SW 1271 (cell line): ENCODE data around the gene RAB31.
"Not testable (repeated sequence)": the region's sequence is repeated elsewhere in the genome, so short reads cannot be mapped to it uniquely, and the experiment has no call there.

ENCODE experiments used
- DNase-seq, 2 experiments: peaks; one replicate each; lab custom pipeline; 2025; lab: John Stamatoyannopoulos, UW

Gene RAB31

DNA sequence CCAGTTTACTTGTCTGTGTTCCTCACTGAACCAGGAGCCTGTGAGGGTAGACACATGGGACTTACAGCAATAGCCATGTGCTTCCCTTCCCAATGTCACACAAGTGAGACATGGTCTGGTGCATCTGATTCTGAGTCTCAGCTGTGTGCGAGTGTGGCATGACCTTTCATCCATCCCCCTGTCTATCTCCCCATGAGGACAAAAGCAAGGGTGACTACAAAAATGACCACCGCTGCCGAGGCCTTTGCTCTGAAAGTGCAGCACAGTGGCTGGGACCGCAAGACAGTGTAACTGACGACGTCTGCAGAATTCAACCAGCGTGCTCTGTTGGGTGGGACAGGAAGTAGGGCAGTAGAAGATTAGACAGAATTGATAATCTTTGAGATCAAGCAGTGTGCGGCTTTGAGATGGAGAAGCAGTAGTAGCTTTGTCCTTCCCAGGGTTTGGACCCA, 50.5 kb downstream of the RAB31 start:
- no peak for DNase-seq

DNA sequence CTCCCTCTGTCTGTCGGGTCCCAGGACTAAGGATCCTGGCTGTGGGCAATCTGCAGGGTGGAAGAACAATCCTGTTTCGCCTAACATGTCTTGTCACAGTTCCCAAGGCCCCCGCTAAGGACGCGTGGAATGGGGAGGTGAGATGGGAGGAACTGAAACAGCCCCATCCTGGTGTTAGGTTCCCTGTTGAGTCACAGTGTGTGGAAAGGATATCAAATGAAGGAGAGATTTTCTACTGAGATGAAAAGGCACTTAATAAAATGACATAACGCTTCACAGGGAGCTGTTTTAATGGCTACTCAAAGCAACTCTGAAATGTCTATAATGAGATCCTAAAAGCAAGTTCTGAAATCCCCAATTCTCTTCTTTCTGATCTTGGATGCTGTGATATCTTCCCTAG, 52.5 kb downstream of the RAB31 start:
- DNase-seq: no peak

- no peak for DNase-seq
These were observed 54.4 kb downstream of the RAB31 start for GRCh38 chr18:9762526-9762925.

GRCh38 chr18:9763157-9763556, 55.1 kb downstream of the RAB31 start:
- no peak for DNase-seq

- DNase-seq: no peak
These were observed 55.9 kb downstream of the RAB31 start for GRCh38 chr18:9764011-9764481.

DNA sequence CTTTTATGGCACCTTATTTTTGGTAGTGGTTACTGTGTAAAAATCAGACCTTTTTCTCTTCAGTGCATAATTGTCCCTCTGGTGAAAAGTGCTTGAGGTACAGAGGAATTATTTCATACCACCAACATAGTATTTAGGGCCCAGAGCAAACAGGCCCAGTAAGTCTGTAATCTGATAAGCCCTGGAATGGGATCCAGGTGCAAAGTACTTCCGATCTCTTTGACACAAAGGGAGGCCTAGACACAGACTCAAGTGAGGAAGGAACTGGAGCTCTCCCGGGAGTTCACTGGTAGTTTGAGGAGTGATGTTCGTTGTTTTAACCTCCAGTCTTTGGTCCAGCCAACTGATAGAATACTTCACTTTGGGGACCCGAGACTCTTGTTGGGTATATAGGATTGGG, 57.4 kb downstream of the RAB31 start:
- no peak for DNase-seq

DNA sequence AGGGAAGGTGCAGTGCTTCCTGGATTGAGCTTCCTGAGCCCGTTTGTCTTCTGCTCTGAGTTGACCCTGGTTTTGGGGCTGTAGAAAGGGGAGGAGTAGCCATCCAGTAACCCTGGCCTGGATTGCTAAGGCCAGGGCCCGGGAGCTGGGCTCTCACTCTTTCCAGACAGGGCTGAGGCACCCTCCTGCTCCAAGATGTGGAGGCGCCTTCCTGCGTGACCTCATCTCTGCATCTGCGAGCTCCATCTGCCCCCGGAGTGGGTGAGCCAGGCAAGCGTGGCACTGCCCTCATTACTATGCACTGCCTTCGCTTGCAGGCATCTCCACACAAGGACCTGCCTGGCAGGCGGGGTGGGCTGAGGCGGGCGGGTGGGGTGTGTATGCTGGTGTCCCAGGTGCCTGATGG, 58.0 kb downstream of the RAB31 start:
- DNase-seq: no peak

DNA sequence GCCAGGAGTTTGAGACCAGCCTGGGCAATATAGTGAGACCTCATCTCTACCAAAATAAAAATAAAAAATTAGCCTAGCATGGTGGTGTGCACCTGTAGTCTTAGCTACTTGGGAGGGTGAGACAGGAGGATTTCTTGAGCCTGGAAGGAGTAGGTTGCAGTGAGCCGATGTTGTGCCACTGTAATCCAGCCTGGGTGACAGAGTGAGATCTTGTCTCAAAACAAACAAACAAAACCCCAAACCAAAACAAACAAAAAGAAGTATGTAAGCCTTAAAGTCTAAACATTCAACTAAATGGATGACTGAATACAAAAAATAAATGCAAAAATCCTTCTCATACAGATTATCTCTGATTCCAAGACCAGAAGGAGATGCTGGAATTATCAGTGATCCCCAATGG, 58.6 kb downstream of the RAB31 start:
- DNase-seq: no peak

DNA sequence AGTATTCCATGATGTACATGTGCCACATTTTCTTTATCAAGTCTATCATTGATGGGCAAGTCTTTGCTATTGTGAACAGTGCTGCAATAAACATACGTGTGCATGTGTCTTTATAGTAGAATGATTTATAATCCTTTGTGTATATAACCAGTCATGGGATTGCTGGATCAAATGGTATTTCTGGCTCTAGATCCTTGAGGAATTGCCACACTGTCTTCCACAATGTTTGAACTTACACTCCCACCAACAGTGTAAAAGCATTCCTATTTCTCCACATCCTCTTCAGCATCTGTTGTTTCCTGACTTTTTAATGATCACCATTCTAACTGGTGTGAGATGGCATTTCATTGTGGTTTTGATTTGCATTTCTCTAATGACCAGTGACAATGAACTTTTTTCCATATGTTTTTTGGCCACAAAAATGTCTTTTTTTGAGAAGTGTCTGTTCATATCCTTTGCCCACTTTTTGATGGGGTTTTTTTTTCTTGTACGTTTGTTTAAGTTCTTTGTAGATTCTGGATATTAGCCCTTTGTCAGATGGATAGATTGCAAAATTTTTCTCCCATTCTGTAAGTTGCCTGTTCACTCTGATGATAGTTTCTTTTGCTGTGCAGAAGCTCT, 60.1 kb downstream of the RAB31 start:
- not testable (repeated sequence) for DNase-seq

DNA sequence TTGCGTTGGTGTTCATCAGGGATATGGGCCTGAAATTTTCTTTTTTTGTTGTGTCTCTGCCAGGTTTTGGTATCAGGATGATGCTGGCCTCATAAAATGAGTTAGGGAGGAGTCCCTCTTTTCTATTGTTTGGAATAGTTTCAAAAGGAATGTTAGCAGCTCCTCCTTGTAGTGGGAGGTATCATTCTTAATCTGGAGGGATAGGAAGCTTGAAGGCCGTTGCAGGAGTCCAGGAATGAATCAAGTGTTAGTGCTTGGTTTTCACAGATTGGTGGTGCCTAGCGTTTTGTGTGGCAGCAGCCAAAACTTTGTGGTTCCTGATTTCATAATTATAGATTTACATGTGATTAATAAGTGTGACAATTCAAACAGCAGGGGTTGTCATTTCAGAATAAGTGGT, 62.0 kb downstream of the RAB31 start:
- not testable (repeated sequence) for DNase-seq

GRCh38 chr18:9771261-9771976, 63.3 kb downstream of the RAB31 start:
- no peak for DNase-seq

GRCh38 chr18:9771977-9772660, 64.0 kb downstream of the RAB31 start:
- no peak for DNase-seq

DNA sequence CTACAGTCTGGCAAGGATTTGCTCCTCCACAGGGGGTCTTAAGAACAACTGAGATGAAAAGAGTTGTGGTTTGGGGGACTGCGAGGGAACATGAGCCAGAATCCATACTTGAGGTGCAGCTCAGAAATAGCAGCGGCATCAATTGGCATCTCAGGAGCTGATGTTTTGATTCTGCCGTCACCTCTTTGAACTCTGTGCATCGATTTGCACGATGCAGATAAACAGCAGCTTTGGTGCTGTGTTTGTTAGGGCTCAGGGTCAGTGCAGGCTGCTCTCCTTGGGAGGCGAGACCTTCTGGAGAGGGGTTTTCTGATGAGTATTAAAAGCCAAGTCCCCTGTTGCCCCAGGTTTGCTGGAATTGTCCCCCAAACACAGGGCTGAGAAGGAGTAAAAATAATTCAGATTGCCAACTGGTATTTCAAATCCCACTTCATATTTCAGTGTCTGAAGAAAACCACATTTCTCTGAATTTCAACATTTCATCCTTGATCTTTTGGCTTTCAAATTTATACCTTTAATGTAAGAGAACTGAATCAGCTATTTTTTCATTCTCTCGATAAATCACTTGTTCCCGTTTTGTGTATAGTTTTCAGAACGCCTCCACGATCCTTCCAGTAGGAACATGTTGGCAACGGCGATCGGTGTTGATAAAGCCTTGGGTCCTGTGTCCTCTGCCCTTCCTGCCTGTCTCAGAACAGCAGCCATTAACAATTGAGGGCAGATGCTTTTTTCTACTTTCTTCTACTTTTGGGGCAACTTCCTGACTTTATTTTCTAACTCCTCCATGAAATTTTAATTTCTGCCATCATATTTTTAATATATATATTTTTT, 65.0 kb downstream of the RAB31 start:
- DNase-seq: no peak

- DNase-seq: no peak
These were observed 66.0 kb downstream of the RAB31 start for GRCh38 chr18:9774150-9774549.

DNA sequence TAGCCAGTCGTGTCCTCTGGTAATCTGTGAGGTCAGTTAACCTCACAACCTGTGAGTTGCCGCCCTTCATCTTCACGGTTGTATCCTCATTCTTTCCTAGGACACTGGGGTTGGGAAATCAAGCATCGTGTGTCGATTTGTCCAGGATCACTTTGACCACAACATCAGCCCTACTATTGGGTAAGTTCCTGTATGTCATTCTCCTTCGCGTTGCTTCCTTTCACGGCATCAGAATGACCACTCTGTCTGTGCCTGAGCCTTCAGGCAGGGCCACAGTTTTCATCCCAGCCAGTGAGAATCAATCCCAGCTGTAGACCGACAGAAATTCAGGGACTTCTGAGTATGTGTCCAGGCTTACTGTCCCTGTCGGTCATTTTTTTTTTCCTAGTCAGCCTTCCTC, 67.1 kb downstream of the RAB31 start:
- no peak for DNase-seq

DNA sequence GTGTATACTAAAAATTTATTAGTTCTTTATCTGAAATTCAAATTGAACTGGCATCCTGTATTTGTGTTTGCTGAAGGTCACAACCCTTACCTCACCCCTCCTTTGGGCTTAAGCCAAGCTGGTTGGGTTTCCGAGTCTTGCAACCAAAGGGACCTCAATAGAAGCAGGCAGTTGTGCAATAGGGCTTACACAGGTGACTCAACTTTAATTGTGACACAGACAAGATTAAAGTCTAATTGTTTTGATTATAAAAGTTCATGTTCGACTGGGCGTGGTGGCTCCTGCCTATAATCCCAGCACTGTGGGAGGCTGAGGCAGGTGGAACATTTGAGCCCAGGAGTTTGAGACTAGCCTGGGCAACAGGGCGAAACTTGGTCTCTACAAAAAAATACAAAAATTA, 71.5 kb downstream of the RAB31 start:
- DNase-seq: no peak

- peak in 1 of 2 experiments; percentile 30 for DNase-seq
These were observed 74.2 kb downstream of the RAB31 start for GRCh38 chr18:9782073-9782857.

DNA sequence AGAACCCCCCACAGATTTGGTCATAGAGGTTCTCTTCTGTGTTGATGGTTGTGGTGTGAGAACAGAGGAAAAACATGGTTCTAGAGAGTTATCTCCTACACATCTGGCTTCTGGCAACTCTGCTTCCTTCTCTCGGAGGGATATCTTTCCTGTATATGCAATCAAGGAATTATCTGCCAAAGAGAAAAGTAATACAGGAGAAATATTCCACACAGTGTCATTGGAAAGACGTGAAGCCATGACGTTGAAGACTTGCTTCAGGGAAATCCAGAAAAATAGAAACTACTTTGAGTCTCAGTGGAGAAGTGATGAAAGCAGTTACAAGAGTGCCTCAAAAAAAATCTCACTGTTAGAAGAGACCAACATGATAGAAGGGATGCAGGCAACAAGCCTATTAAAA, 78.5 kb downstream of the RAB31 start:
- no peak for DNase-seq

GRCh38 chr18:9787036-9787435, 78.9 kb downstream of the RAB31 start:
- no peak for DNase-seq

- no peak for DNase-seq
These were observed 79.6 kb downstream of the RAB31 start for GRCh38 chr18:9787712-9788111.

GRCh38 chr18:9788140-9788539, 80.0 kb downstream of the RAB31 start:
- DNase-seq: no peak
